ENCODE data around the gene CBX4. TPM values are rescaled to one million over a fixed set of nuclear protein-coding genes. Genes with fewer than 3 reads are reported as not detected.

The CBX4 gene
- polyA plus RNA-seq, 1 of the 3 experiments (the other 2 are of a cell fraction): 21.9 TPM

DNA sequence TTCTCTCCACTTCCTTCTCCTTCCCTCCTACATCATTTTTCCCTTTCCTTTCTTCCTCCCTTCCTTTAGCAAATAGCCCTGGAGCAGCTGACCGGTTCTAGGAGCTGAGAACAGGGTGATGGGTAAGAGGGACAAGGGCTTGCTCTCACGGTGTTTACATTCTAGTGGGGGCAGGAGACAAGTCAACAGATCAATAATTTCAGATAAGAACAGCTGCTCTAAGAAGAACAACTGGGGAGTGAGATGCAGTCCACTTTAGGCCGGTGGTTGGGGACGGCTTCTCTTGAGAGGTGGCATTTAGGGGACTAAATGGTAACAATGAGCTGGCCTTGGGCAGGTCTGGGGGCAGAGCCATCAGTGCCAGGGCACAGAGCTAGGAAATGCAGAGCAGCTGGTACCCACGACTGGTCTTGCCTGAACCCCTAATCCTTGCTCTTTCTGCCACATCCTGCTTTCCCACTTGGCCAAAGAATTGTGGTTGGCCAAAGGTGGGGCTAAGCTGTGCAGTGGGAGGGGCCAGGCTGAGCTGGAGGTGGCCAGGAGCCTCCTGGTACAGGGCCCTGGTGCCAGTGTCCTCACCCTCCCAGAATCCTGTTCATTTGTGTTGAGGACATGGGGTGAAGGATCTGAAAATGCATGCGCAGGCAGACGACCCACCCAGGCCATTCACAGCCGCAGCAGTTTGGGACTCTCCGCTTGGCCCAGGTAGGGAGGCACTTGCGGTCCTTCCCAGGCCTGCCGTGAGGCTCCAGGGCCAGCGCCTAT is 17.7 kb downstream of the CBX4 start (continued):
- TF ChIP-seq IRF3 (IDR thresholded peaks at IDR 0.05; ENCODE audit: low read depth, low read length): no peak
- no peak for TF ChIP-seq SMC3 (IDR thresholded peaks at IDR 0.05; ENCODE audit: low read depth, low read length)
- TF ChIP-seq USF1 (IDR thresholded peaks at IDR 0.05; ENCODE audit: borderline replicate concordance, low read depth): no peak
- TF ChIP-seq RAD21 (IDR thresholded peaks at IDR 0.05; ENCODE audit: low read length): no peak
- no peak for TF ChIP-seq EP300 (IDR thresholded peaks at IDR 0.05; ENCODE audit: borderline replicate concordance in 1 of 2, low read depth in 1 of 2, low read length in 1 of 2)
- TF ChIP-seq GATA2 (CRISPR knock-in tag; IDR thresholded peaks at IDR 0.05): no peak
- no peak for TF ChIP-seq MXI1 (IDR thresholded peaks at IDR 0.05; ENCODE audit: low read depth, low read length)
- no peak for TF ChIP-seq TAF1 (IDR thresholded peaks at IDR 0.05; ENCODE audit: borderline replicate concordance, low read depth, low read length)
- TF ChIP-seq SIN3A (IDR thresholded peaks at IDR 0.05; ENCODE audit: borderline replicate concordance, low read depth, low read length): no peak
- TF ChIP-seq RCOR1 (IDR thresholded peaks at IDR 0.05; ENCODE audit: low read length): no peak
- TF ChIP-seq POLR2AphosphoS5 (IDR thresholded peaks at IDR 0.05; ENCODE audit: low read depth, low read length): no peak
- no peak for TF ChIP-seq CHD2 (IDR thresholded peaks at IDR 0.05; ENCODE audit: low read length, partially characterized antibody)

GRCh38 chr17:79820959-79821330 is 18.3 kb downstream of the CBX4 start:
- H3K4me3 ChIP-seq (ENCODE audit: low read depth in 2 of 2, low read length in 1 of 2): no peak overlapping the region
- 95% methylated on average over 4 of the region's 4 CpGs for WGBS (ENCODE audit: low lambda C conversion rate)
- H3K9ac ChIP-seq: no peak overlapping the region
- ChIA-PET POLR2A (no interaction called here), CTCF (interaction anchor here (1.0 to 5.5 kb wide), 6 partner anchors 10 to 112 kb away, joined by 3 to 43 read pairs (median 7); no protein-coding TSS in a partner anchor)
- H3K9me2 ChIP-seq: no peaks in the 10 kb centered on the region
- no peaks in the 10 kb centered on the region for H3K9me3 ChIP-seq
- no peaks in the 10 kb centered on the region for H3K27me3 ChIP-seq (ENCODE audit: insufficient read depth)
- H3F3A ChIP-seq (replicated peaks; ENCODE audit: insufficient read depth): no peaks in the 10 kb centered on the region
- no peaks in the 10 kb centered on the region for H4K20me1 ChIP-seq (ENCODE audit: insufficient read depth)
- H2AFZ ChIP-seq (ENCODE audit: low read depth): no peak overlapping the region
- no peaks in the 10 kb centered on the region for H3K4me1 ChIP-seq (ENCODE audit: control insufficient read depth in 1 of 2, insufficient read depth in 2 of 2, low read depth in 1 of 2, low read length in 1 of 2)
- no peaks in the 10 kb centered on the region for H3K79me2 ChIP-seq (ENCODE audit: insufficient read depth)
- H3K27ac ChIP-seq (ENCODE audit: low read depth in 2 of 2, low read length in 1 of 2): no peak overlapping the region
- no peak for DNase-seq
- TF ChIP-seq TAF1 (IDR thresholded peaks at IDR 0.05; ENCODE audit: borderline replicate concordance, low read depth, low read length): no peak
- TF ChIP-seq MEF2A (IDR thresholded peaks at IDR 0.05; ENCODE audit: borderline replicate concordance, low read depth): no peak
- TF ChIP-seq JUND (IDR thresholded peaks at IDR 0.05): no peak
- TF ChIP-seq GATA2 (CRISPR knock-in tag; IDR thresholded peaks at IDR 0.05): no peak
- H3K36me3 ChIP-seq (replicated peaks in 1 of 2; ENCODE audit: control insufficient read depth in 1 of 2, insufficient read depth in 2 of 2, low read length in 1 of 2): no peaks in the 10 kb centered on the region
- no peak overlapping the region for H3K4me2 ChIP-seq

All from SK-N-SH (cell line).